Neural cell (in vitro differentiated cells): ENCODE data around the gene DNAJB9.

Experiments
- CTCF ChIP-seq: fragments of 450-650 bp; IDR thresholded peaks from 2 replicates; pipeline ENCODE4 v1.5.1; 2014; ENCODE audit warnings: antibody characterized with exemption, mild to moderate bottlenecking, moderate library complexity; ENCODE audit not compliant: poor library complexity, severe bottlenecking
- EP300 ChIP-seq: fragments of 450-650 bp; conservative IDR thresholded peaks from 2 replicates; pipeline ENCODE4 v1.6.1; 2014; ENCODE audit warnings: antibody characterized with exemption, mild to moderate bottlenecking, moderate library complexity; ENCODE audit not compliant: poor library complexity, severe bottlenecking
- EZH2 ChIP-seq: fragments of 200-600, 300-800 bp; shearing (Covaris generic), sonication (generic); IDR thresholded peaks from 2 replicates; pipeline ENCODE4 v1.6.1; 2014; ENCODE audit warnings: antibody characterized with exemption, low read length, borderline replicate concordance, mild to moderate bottlenecking; ENCODE audit not compliant: insufficient read depth, poor library complexity, severe bottlenecking
- POLR2AphosphoS5 ChIP-seq: IDR thresholded peaks from 2 replicates; pipeline ENCODE4 v1.6.1; 2012
- RAD21 ChIP-seq: fragments of 450-650 bp; conservative IDR thresholded peaks from 2 replicates; pipeline ENCODE4 v1.6.1; 2014; ENCODE audit warnings: antibody characterized with exemption, mild to moderate bottlenecking, moderate library complexity
- SMC3 ChIP-seq: fragments of 450-650 bp; conservative IDR thresholded peaks from 2 replicates; pipeline ENCODE4 v1.6.1; 2014; ENCODE audit warnings: antibody characterized with exemption, mild to moderate bottlenecking, moderate library complexity; ENCODE audit not compliant: poor library complexity
- TAF1 ChIP-seq: IDR thresholded peaks from 2 replicates; pipeline ENCODE4 v1.6.1; 2012; ENCODE audit warnings: low read depth
- TF ChIP-seq, protein P1 (sequence below): IDR thresholded peaks from 2 replicates; pipeline ENCODE4 v1.6.1; 2012; ENCODE audit warnings: borderline replicate concordance

DNA sequence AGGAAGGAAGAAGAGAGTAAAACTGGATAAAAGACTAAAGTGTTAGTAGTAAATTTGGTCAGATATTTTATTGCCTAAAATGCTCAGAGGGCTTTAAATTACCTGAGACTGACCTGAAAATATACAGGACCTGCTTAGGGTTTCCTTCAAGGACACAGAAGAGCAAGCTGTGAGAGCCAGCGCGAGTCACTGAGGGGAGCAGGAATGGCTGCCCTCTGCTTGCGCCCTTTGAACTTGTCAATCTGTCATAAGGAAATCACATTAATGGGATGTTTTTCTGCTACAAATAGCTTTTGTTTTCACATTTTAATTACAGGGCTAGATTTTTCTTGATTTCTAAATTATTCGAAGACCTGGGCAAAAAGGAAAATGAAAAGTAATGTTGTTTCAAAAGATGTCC is 26.9 kb downstream of the DNAJB9 start:
- TF ChIP-seq EP300 = no peak
- no peak for TF ChIP-seq CTCF
- TF ChIP-seq POLR2AphosphoS5 = no peak
- TF ChIP-seq EZH2 = no peak
- no peak for TF ChIP-seq TAF1
- TF ChIP-seq SMC3 = no peak
- TF ChIP-seq, protein P1, sequence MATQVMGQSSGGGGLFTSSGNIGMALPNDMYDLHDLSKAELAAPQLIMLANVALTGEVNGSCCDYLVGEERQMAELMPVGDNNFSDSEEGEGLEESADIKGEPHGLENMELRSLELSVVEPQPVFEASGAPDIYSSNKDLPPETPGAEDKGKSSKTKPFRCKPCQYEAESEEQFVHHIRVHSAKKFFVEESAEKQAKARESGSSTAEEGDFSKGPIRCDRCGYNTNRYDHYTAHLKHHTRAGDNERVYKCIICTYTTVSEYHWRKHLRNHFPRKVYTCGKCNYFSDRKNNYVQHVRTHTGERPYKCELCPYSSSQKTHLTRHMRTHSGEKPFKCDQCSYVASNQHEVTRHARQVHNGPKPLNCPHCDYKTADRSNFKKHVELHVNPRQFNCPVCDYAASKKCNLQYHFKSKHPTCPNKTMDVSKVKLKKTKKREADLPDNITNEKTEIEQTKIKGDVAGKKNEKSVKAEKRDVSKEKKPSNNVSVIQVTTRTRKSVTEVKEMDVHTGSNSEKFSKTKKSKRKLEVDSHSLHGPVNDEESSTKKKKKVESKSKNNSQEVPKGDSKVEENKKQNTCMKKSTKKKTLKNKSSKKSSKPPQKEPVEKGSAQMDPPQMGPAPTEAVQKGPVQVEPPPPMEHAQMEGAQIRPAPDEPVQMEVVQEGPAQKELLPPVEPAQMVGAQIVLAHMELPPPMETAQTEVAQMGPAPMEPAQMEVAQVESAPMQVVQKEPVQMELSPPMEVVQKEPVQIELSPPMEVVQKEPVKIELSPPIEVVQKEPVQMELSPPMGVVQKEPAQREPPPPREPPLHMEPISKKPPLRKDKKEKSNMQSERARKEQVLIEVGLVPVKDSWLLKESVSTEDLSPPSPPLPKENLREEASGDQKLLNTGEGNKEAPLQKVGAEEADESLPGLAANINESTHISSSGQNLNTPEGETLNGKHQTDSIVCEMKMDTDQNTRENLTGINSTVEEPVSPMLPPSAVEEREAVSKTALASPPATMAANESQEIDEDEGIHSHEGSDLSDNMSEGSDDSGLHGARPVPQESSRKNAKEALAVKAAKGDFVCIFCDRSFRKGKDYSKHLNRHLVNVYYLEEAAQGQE = no peak
- no peak for TF ChIP-seq RAD21
